Smooth muscle cell (in vitro differentiated cells): Measurements from ENCODE around the gene PAX3. TPM values are rescaled to one million over a fixed set of nuclear protein-coding genes. Genes with fewer than 3 reads are reported as not detected.

ENCODE experiments used
- DNase-seq: peaks from one replicate; lab custom pipeline; 2025; ENCODE audit not compliant: unreplicated experiment; lab: John Stamatoyannopoulos, UW
- H2AFZ ChIP-seq: fragments of 200-600 bp; sonication (generic); 2 replicates; pipeline ENCODE4 v1.6.0; 2016; ENCODE audit warnings: antibody characterized with exemption, low read depth, mild to moderate bottlenecking
- H3F3A ChIP-seq: fragments of 200-600 bp; sonication (generic); 2 replicates; pipeline ENCODE4 v1.6.0; 2017; ENCODE audit warnings: antibody characterized with exemption, low read depth
- H3K27ac ChIP-seq: fragments of 200-600 bp; sonication (generic); 2 replicates; pipeline ENCODE4 v1.5.1; 2016; ENCODE audit warnings: low read depth, mild to moderate bottlenecking
- H3K27me3 ChIP-seq: fragments of 200-600 bp; sonication (generic); 2 replicates; pipeline ENCODE4 v1.6.1; 2016; ENCODE audit warnings: low read depth, mild to moderate bottlenecking
- H3K36me3 ChIP-seq: fragments of 200-600 bp; sonication (generic); 2 replicates; pipeline ENCODE4 v1.5.1; 2016; ENCODE audit warnings: low read depth
- H3K4me1 ChIP-seq: fragments of 200-600 bp; sonication (generic); 2 replicates; pipeline ENCODE4 v1.5.1; 2016; ENCODE audit warnings: low read depth
- H3K4me2 ChIP-seq: fragments of 200-600 bp; sonication (generic); 2 replicates; pipeline ENCODE4 v1.6.0; 2016; ENCODE audit warnings: mild to moderate bottlenecking
- H3K4me3 ChIP-seq: fragments of 200-600 bp; sonication (generic); 2 replicates; pipeline ENCODE4 v1.5.1; 2016; ENCODE audit warnings: mild to moderate bottlenecking
- H3K79me2 ChIP-seq: fragments of 200-600 bp; sonication (generic); 2 replicates; pipeline ENCODE4 v1.6.0; 2016; ENCODE audit warnings: low read depth, mild to moderate bottlenecking
- H3K9ac ChIP-seq: fragments of 200-600 bp; sonication (generic); 2 replicates; pipeline ENCODE4 v1.6.0; 2016; ENCODE audit warnings: low read depth
- H3K9me3 ChIP-seq: fragments of 200-600 bp; sonication (generic); replicated peaks from 2 replicates; pipeline ENCODE4 v1.5.1; 2016; ENCODE audit warnings: low read depth
- H4K20me1 ChIP-seq: fragments of 200-600 bp; sonication (generic); 2 replicates; pipeline ENCODE4 v1.6.0; 2016; ENCODE audit warnings: low read depth
- WGBS: methylation state at CpG from one replicate; pipeline ENCODE4 v1.1.7; 2016; ENCODE audit warnings: low lambda C conversion rate; 5-methylcytosine and 5-hydroxymethylcytosine counted together
- polyA plus RNA-seq: library from polyadenylated mRNA; unstranded; fragments of >200 nt; fragmentation: Nextera tagmentation; extraction: Ambion mirVana; gene quantifications from 2 replicates; pipeline ENCODE4 v1.2.1, GENCODE V29; 2016
- total RNA-seq: library from RNA; depleted of rRNA; stranded (reverse); fragments of >200 nt; gene quantifications from 2 replicates; pipeline ENCODE4 v1.2.3, GENCODE V29; 2014
- TF ChIP-seq, protein P1 (sequence below): fragments of 200-600 bp; sonication (generic); IDR thresholded peaks from 2 replicates; pipeline ENCODE4 v1.5.1; 2017; ENCODE audit warnings: borderline replicate concordance, mild to moderate bottlenecking, antibody characterized with exemption; ENCODE audit not compliant: insufficient read depth, poor library complexity, severe bottlenecking

Gene PAX3
- total and polyA plus RNA-seq, 2 experiments from 2014 or later = 0.94 TPM; not detected in 1

DNA sequence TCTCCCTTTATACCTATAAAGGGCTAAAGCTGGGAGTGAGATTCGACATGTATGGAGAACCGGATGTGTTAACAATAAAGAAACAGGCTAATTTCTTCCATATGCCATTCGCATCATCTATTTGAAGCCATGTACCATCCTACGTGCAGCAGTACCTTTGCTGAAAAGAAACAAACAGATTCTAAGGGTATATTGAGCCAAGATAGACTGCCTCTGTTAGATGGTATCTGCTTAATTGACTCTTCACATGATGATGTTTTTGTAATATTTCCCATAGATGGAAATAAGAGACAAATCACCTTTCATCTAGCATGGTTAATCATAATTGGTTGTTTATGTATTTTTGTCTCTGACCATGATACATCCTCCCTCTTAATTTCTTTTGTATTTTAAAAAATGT lies 32.1 kb upstream of the PAX3 start:
- H4K20me1 ChIP-seq = no peaks in the 10 kb centered on the region
- WGBS = 94% methylated on average over 4 of the region's 4 CpGs

DNA sequence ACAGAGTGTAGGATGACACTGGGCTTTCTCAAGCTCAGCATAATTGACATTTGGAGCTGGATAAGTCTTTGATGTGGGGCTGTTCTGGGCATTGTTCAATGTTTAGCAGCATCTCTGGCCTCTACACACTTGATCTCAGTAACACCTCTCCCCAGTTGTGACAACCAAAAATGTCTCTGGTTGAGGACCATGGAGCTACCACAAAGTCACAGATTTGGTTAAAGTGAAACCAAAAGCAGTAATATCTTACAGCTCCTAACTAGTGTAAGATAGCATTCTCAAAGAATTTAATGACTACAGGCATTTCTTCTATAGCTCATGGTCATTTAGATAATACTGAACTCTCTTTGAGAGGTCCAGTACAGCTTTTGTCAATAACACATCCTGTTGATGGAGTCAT lies 23.4 kb upstream of the PAX3 start:
- H3K4me3 ChIP-seq = no peak overlapping the region
- peaks cover 4% of the 10 kb centered on the region for H3K4me1 ChIP-seq

More for the DNA sequence above, 32.1 kb upstream of the PAX3 start:
- Histone ChIP-seq H3K27ac (no peak overlapping the region), H3K79me2 (no peaks in the 10 kb centered on the region), H2AFZ (no peak overlapping the region), H3K9me3 (peaks cover 3% of the 10 kb centered on the region), H3K4me3 (no peak overlapping the region), H3K9ac (no peak overlapping the region), H3K36me3 (no peaks in the 10 kb centered on the region), H3F3A (no peaks in the 10 kb centered on the region), H3K4me2 (no peak overlapping the region), H3K27me3 (peaks cover 16% of the 10 kb centered on the region), H3K4me1 (no peaks in the 10 kb centered on the region)
- TF ChIP-seq, protein P1, sequence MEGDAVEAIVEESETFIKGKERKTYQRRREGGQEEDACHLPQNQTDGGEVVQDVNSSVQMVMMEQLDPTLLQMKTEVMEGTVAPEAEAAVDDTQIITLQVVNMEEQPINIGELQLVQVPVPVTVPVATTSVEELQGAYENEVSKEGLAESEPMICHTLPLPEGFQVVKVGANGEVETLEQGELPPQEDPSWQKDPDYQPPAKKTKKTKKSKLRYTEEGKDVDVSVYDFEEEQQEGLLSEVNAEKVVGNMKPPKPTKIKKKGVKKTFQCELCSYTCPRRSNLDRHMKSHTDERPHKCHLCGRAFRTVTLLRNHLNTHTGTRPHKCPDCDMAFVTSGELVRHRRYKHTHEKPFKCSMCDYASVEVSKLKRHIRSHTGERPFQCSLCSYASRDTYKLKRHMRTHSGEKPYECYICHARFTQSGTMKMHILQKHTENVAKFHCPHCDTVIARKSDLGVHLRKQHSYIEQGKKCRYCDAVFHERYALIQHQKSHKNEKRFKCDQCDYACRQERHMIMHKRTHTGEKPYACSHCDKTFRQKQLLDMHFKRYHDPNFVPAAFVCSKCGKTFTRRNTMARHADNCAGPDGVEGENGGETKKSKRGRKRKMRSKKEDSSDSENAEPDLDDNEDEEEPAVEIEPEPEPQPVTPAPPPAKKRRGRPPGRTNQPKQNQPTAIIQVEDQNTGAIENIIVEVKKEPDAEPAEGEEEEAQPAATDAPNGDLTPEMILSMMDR = no peak
- no peak for DNase-seq

DNA sequence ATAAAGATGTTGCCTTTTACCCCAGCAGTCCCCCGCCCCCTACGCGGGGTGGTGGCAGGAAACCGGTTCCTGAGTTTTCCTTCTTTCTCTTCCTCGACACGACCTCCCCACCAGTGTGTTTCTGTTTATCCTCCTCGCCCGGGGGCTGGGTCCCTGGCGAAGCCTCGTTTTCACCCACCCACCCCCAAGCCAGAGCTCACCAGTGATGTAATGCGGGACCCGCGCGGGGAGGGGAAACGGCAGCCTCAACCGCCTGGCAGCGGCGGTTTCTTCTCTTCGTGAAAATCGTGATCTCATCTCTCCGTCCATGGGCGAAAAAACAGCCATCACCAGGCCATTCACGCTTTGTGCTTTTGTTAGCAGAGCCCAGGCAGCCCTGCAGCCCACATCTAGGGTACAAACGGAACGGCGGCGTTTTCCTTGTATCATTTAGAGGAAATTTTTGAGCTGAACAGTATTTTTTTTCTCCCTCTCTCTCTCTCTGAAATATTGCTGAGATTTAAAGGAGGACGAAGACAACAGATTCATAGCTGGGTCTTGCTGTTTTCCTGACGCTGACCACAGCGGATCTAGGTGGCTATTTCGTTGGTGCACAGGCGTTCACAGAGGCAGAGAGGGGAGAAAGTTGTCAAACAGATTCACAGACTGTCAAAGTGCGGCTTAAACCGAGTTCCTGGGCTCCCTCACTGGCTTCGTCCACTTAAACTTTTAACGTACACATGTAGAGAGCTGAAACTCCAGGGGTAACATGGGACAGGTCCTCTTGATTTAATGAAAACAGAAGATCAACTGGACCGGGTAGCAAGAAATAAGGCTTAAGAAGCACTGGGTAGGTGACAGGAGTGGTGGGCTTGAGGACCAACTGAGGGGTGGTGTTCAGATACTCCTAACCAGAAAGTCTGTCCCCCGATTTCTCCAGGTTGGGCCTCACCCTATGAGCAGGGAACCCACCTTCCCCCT lies 21.9 kb upstream of the PAX3 start:
- H3K9ac ChIP-seq = no peak overlapping the region
- no peak overlapping the region for H3K27ac ChIP-seq
- no peaks in the 10 kb centered on the region for H3K79me2 ChIP-seq
- no peaks in the 10 kb centered on the region for H3F3A ChIP-seq
- TF ChIP-seq, protein P1 = no peak
- H3K27me3 ChIP-seq = peaks cover 88% of the 10 kb centered on the region
- no peaks in the 10 kb centered on the region for H3K36me3 ChIP-seq
- peak overlapping the region; percentile 59 for H2AFZ ChIP-seq
- peaks cover 4% of the 10 kb centered on the region for H3K4me1 ChIP-seq
- H4K20me1 ChIP-seq = no peaks in the 10 kb centered on the region
- H3K9me3 ChIP-seq = no peaks in the 10 kb centered on the region
- peak overlapping the region; percentile 98 for H3K4me2 ChIP-seq
- H3K4me3 ChIP-seq = peak overlapping the region; percentile 50
- 9% methylated on average over 37 of the region's 38 CpGs for WGBS
- no peak for DNase-seq

More for the DNA sequence above, 23.4 kb upstream of the PAX3 start:
- Histone ChIP-seq H3K27me3 (peaks cover 88% of the 10 kb centered on the region), H3K4me2 (no peak overlapping the region), H3K36me3 (no peaks in the 10 kb centered on the region), H3K27ac (no peak overlapping the region), H3F3A (no peaks in the 10 kb centered on the region), H3K9ac (no peak overlapping the region), H3K79me2 (no peaks in the 10 kb centered on the region), H4K20me1 (no peaks in the 10 kb centered on the region), H3K9me3 (no peaks in the 10 kb centered on the region), H2AFZ (no peak overlapping the region)
- DNase-seq = no peak
- TF ChIP-seq, protein P1 = no peak
